Tibial nerve (tissue), 3 donors: Measurements from ENCODE around the gene INPP5A.

Source experiments
- CTCF ChIP-seq, 5 experiments: fragments of 200-600 bp in 3 of 5; fragments of 450-650 bp in 2 of 5; sonication (generic) in 3 of 5; IDR thresholded peaks; one replicate each; pipeline ENCODE4 v1.5.1; 2016 to 2019; ENCODE audit warnings: antibody characterized with exemption in 5 of 5, mild to moderate bottlenecking in 3 of 5, moderate library complexity in 2 of 5
- POLR2A ChIP-seq, 2 donors: fragments of 450-650 bp; IDR thresholded peaks; one replicate each; pipeline ENCODE4 v1.6.1; 2017; ENCODE audit warnings: antibody characterized with exemption in 2 of 2, mild to moderate bottlenecking in 2 of 2, moderate library complexity in 2 of 2

- no peak for TF ChIP-seq CTCF (IDR thresholded peaks at IDR 0.05)
- TF ChIP-seq POLR2A (IDR thresholded peaks at IDR 0.05), result no peak
Measured at GRCh38 chr10:132798403-132798802, 260.8 kb downstream of the INPP5A start.
